Stimulated activated CD4-positive, alpha-beta T cell treated with anti-CD3 and anti-CD28 coated beads, Interleukin-1b, Interleukin-23, amount 100 ng/mL, for 4 hours (primary cell): ENCODE data around the gene MPIG6B.

Source experiments
- DNase-seq, 2 donors: peaks; one replicate each; pipeline ENCODE4 v3.0.0-alpha.2; 2020; ENCODE audit warnings: low read depth in 2 of 2

The MPIG6B gene

DNA sequence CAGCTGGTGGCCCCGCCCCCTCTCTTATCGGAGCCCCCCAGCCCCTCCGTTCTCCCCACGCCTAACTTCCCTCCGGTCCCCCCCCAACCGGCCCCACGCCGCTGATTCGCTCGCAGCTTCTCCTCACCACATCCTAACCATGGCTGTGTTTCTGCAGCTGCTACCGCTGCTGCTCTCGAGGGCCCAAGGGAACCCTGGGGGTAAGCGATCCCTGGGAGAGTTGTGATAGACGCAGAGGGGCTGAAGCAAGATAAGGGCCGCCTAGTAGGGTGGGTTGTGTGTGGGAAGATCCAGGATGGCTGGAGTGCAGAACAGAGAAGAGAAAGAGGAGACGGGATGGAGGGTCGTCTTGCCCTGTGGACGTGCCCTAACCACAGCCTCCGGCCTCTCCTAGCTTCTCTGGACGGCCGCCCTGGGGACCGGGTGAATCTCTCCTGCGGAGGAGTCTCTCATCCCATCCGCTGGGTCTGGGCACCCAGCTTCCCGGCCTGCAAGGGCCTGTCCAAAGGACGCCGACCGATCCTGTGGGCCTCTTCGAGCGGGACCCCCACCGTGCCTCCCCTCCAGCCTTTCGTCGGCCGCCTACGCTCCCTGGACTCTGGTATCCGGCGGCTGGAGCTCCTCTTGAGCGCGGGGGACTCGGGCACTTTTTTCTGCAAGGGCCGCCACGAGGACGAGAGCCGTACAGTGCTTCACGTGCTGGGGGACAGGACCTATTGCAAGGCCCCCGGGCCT is at the start of gene MPIG6B:
Gene MPIG6B, plus strand, starts transcription at position 129 of the 735 bp plus-strand sequence. Its CDS starts 11 bp downstream, at position 140.
- DNase-seq: no peak

- no peak for DNase-seq
These were observed 46.8 kb upstream of the MPIG6B start for GRCh38 chr6:31676322-31676903.

GRCh38 chr6:31676904-31677303 is 46.3 kb upstream of the MPIG6B start:
- DNase-seq: no peak

- no peak for DNase-seq
These were observed 45.2 kb upstream of the MPIG6B start for GRCh38 chr6:31677955-31678354.

GRCh38 chr6:31680226-31681134 is 42.7 kb upstream of the MPIG6B start, which contains the start of gene LY6G5C:
Gene LY6G5C, minus strand, starts transcription at chr6:31681067. Its CDS starts 694 bp downstream, at chr6:31680373.
- peak in 1 of 2 donors; percentile 45 for DNase-seq

DNA sequence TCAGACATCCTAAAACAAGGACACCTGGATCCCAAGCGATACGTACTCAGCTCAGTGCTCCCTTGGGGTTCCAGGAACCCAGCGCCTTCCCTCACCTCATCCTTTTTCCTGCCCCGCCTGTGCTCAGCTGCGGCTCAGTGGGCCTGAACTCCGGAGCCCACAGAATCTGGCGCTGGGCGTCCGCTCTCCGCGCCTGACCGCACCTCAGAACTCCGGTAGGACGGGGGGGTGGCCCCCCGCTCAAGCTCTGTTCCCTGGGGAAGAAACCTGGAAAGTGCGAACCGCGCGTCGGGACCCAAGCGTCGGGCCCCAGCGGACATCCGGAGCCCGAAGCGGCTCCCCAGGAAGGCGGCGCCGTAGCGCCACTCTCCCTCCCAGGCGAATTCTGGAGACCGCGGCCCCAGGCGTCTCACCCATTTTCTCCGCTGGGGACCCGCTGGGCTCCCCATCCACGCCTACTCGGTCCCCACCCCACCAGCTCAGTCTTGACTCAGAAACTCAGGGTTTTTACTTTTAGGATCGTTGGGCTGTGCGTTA is 42.0 kb upstream of the MPIG6B start:
- DNase-seq: peak in 1 of 2 donors; percentile 39

DNA sequence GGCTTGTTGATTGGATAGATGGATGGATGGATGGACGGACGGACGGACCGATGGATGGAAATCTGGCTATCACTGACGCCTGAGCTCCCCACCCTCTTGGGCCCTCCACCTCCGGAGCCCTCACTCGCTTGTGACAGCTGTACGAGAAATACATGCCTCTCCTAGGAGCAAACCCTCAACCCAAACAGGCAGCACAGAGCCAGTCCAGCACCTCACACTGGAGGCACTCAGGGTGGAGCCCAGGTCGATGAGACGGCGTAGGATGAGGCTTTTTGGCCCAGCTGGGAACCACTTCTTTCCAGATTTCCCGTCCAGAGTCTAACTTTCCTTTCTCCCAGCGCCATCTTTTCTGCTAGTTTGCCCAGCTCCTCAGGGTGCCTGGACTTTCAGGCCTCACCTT is 39.6 kb upstream of the MPIG6B start:
- DNase-seq: no peak

DNA sequence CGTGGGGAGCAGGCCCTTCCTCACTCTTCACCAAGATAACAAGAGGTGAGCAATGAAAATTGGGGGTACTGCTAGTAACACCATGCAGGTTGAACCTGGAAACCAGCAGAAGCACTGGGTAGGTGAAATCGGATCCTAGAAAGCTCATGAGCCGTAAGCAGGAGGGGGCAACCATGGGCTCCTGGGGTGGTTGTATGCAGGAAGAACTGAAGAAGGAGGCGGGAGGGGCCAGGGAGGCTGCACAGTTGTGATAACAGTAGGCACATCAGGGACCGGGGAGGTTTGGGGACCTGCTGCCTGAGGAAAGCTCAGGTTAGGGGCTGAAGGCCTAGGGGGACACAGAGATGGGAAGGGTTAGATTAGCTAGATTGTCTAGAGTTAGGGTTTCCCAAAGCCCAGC is 36.7 kb upstream of the MPIG6B start:
- no peak for DNase-seq

GRCh38 chr6:31687321-31687720 is 35.9 kb upstream of the MPIG6B start:
- no peak for DNase-seq

- no peak for DNase-seq
These were observed 35.1 kb upstream of the MPIG6B start for GRCh38 chr6:31687860-31688693.

GRCh38 chr6:31689249-31690110 is 33.7 kb upstream of the MPIG6B start:
- no peak for DNase-seq

- DNase-seq: no peak
These were observed 32.7 kb upstream of the MPIG6B start for GRCh38 chr6:31690231-31691077.

GRCh38 chr6:31691078-31691463 is 32.1 kb upstream of the MPIG6B start:
- no peak for DNase-seq

DNA sequence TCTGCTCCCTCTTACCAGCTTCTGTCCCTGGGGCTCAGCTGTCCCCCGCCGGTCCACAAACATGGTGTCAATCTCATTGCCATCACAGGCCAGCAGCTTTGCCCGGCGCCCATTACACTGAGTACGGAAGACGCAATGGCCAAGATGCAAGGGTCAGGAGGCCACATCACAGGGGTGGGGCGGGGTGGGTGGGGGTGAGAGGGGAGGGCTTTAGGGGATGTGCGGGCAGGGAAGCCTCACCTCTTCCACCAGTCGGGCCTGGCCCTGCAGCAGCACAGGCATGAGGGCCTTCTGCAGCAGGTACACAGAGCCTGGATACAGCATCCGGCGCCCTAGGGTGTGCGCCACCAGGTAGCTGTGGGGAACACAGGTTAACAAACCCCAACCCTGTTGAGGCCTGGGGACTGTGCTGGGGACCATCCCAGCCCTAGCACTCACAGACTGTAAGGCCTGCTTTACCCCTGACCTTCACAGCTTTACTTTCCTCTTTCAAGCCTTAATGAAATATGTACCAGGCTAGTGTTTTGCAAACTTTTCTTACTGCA is 31.5 kb upstream of the MPIG6B start:
- no peak for DNase-seq

- DNase-seq: no peak
These were observed 30.8 kb upstream of the MPIG6B start for GRCh38 chr6:31692353-31692752.

GRCh38 chr6:31692886-31693285 is 30.3 kb upstream of the MPIG6B start:
- no peak for DNase-seq

DNA sequence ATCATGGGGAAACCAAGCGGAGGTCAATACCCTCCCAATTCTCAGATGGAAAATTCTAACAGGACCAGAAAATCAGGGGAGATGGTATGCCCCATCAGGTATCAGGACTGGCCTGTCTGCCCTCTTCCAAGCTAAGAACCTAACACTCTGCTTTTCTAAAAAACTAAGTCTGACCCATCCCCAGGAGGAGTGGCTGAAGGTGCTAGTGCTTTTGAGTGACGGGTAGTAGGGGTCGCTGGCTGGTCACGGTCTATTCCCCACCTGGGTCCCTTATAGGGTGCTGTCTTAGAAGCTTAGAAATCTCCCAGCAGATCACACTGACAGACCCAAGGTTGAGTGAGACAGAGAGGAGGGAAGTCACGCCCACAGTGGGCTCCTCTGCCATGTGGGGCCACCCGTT is 29.6 kb upstream of the MPIG6B start:
- DNase-seq: no peak

DNA sequence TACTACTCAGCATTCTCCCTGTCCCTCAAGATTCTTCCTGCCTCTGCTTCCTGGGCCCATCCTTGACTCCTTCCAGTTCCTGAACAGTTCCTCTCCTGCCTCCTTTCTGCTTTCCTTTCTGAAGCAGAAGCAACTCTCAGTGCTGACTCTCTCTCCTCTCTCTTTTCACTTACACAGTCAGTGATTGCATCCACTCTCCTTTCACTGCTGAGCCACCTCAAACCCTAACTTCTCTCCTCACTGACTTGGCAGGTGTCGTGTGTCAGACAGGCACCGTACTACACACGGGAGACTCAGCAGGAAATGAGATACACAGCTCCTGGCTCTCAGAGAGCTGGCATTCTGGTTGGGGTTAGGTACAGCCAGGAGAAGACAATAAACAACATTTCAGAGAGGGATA is 25.6 kb upstream of the MPIG6B start:
- DNase-seq: no peak
